Loucy (cell line): ENCODE data around the gene EXOC8.
"Not testable (repeated sequence)": the region's sequence is repeated elsewhere in the genome, so short reads cannot be mapped to it uniquely, and the experiment has no call there.

Experiments
- H2AFZ ChIP-seq: fragments of 200-600 bp; sonication (generic); 2 replicates; pipeline ENCODE4 v1.6.0; 2016; ENCODE audit warnings: antibody characterized with exemption, mild to moderate bottlenecking, low read length, moderate library complexity
- H3F3A ChIP-seq: fragments of 200-600 bp; 2 replicates; pipeline ENCODE4 v1.6.0; 2016; ENCODE audit warnings: antibody characterized with exemption, low read depth, mild to moderate bottlenecking
- H3K27me3 ChIP-seq: fragments of 200-600 bp; sonication (generic); 2 replicates; pipeline ENCODE4 v1.6.1; 2014; ENCODE audit warnings: low read length, mild to moderate bottlenecking; ENCODE audit not compliant: insufficient read depth, poor library complexity, severe bottlenecking
- H3K36me3 ChIP-seq: fragments of 200-600 bp; sonication (generic); 2 replicates; pipeline ENCODE4 v1.6.1; 2016; ENCODE audit warnings: low read length; ENCODE audit not compliant: insufficient read depth
- H3K4me1 ChIP-seq: fragments of 200-600 bp; sonication (generic); 2 replicates; pipeline ENCODE4 v1.5.1; 2014; ENCODE audit warnings: low read length, mild to moderate bottlenecking; ENCODE audit not compliant: insufficient read depth, poor library complexity, severe bottlenecking
- H3K4me2 ChIP-seq: fragments of 200-600 bp; sonication (generic); 2 replicates; pipeline ENCODE4 v1.6.0; 2014; ENCODE audit warnings: antibody characterized with exemption, low read length, low read depth, mild to moderate bottlenecking; ENCODE audit not compliant: poor library complexity, severe bottlenecking
- H3K4me3 ChIP-seq: fragments of 200-600 bp; sonication (generic); 2 replicates; pipeline ENCODE4 v1.5.1; 2014; ENCODE audit warnings: low read length, mild to moderate bottlenecking, mixed read lengths; ENCODE audit not compliant: poor library complexity, severe bottlenecking
- H3K79me2 ChIP-seq: fragments of 200-600 bp; sonication (generic); 2 replicates; pipeline ENCODE4 v1.6.1; 2014; ENCODE audit warnings: low read length; ENCODE audit not compliant: insufficient read depth
- H3K9ac ChIP-seq: fragments of 200-600 bp; sonication (generic); 2 replicates; pipeline ENCODE4 v1.6.0; 2014; ENCODE audit warnings: mild to moderate bottlenecking, low read depth, low read length, moderate library complexity; ENCODE audit not compliant: poor library complexity, severe bottlenecking
- H3K9me2 ChIP-seq: fragments of 200-600 bp; sonication (generic); replicated peaks from 2 replicates; pipeline ENCODE4 v1.6.1; 2016; ENCODE audit warnings: low read depth, low read length, mixed read lengths
- H3K9me3 ChIP-seq: fragments of 200-600 bp; sonication (generic); 2 replicates; pipeline ENCODE4 v1.6.1; 2014; ENCODE audit warnings: mild to moderate bottlenecking, antibody characterized with exemption, low read length, low read depth; ENCODE audit not compliant: insufficient read depth
- H4K20me1 ChIP-seq: fragments of 200-600 bp; sonication (generic); 2 replicates; pipeline ENCODE4 v1.6.0; 2014; ENCODE audit warnings: antibody characterized with exemption, low read length, mild to moderate bottlenecking; ENCODE audit not compliant: insufficient read depth, poor library complexity, severe bottlenecking
- CTCF ChIP-seq: fragments of 200-600 bp; sonication (generic); conservative IDR thresholded peaks from 2 replicates; pipeline ENCODE4 v1.5.1; 2014; ENCODE audit warnings: mild to moderate bottlenecking, antibody characterized with exemption, low read length
- EZH2phosphoT487 ChIP-seq: fragments of 200-600 bp; IDR thresholded peaks from 2 replicates; pipeline ENCODE4 v1.6.1; 2018; ENCODE audit warnings: antibody characterized with exemption, mild to moderate bottlenecking, moderate library complexity, borderline replicate concordance

Gene EXOC8

GRCh38 chr1:231351816-231352215 is 14.2 kb upstream of the EXOC8 start:
- Histone ChIP-seq H2AFZ (no peak overlapping the region), H3K9me2 (no peaks in the 10 kb centered on the region), H3K4me3 (no peak overlapping the region), H3K27me3 (no peaks in the 10 kb centered on the region), H3K36me3 (peaks cover 60% of the 10 kb centered on the region), H3K4me2 (no peak overlapping the region), H3K79me2 (peaks cover 4% of the 10 kb centered on the region; the same call in 1 of the 2 replicates), H3K9me3 (no peaks in the 10 kb centered on the region), H4K20me1 (no peaks in the 10 kb centered on the region), H3K9ac (no peak overlapping the region), H3K4me1 (no peaks in the 10 kb centered on the region), H3F3A (no peaks in the 10 kb centered on the region)
- TF ChIP-seq CTCF: no peak

GRCh38 chr1:231348856-231349255 is 11.2 kb upstream of the EXOC8 start:
- not testable (repeated sequence) for H3K4me1 ChIP-seq, H2AFZ ChIP-seq, H3K4me2 ChIP-seq, H3K4me3 ChIP-seq, H3F3A ChIP-seq, H3K9me3 ChIP-seq, H3K27me3 ChIP-seq, H3K9ac ChIP-seq, H4K20me1 ChIP-seq, H3K9me2 ChIP-seq, H3K79me2 ChIP-seq
- H3K36me3 ChIP-seq: peaks cover 65% of the 10 kb centered on the region

- Histone ChIP-seq H3K9ac (no peak overlapping the region), H4K20me1 (no peaks in the 10 kb centered on the region), H3K9me2 (no peaks in the 10 kb centered on the region), H2AFZ (no peak overlapping the region), H3K27me3 (no peaks in the 10 kb centered on the region), H3K9me3 (no peaks in the 10 kb centered on the region), H3K4me3 (no peak overlapping the region), H3K4me2 (no peak overlapping the region), H3K79me2 (peaks cover 13% of the 10 kb centered on the region; the same call in 1 of the 2 replicates), H3K36me3 (peaks cover 64% of the 10 kb centered on the region), H3F3A (no peaks in the 10 kb centered on the region), H3K4me1 (peaks cover 3% of the 10 kb centered on the region)
- no peak for TF ChIP-seq EZH2phosphoT487
- no peak for TF ChIP-seq CTCF
Observed at GRCh38 chr1:231348442-231348841, 10.8 kb upstream of the EXOC8 start.

- no peaks in the 10 kb centered on the region for H3F3A ChIP-seq
- H3K4me1 ChIP-seq: peaks cover 4% of the 10 kb centered on the region
- H3K27me3 ChIP-seq: no peaks in the 10 kb centered on the region
- no peaks in the 10 kb centered on the region for H3K9me3 ChIP-seq
- no peak overlapping the region for H3K9ac ChIP-seq
- no peaks in the 10 kb centered on the region for H3K9me2 ChIP-seq
- no peaks in the 10 kb centered on the region for H4K20me1 ChIP-seq
- H3K36me3 ChIP-seq: peaks cover 59% of the 10 kb centered on the region
- no peak overlapping the region for H3K4me3 ChIP-seq
- H2AFZ ChIP-seq: no peak overlapping the region
- peaks cover 14% of the 10 kb centered on the region; the same call in 1 of the 2 replicates for H3K79me2 ChIP-seq
- no peak overlapping the region for H3K4me2 ChIP-seq
- TF ChIP-seq CTCF (no peak), EZH2phosphoT487 (no peak)
Observed at GRCh38 chr1:231347961-231348360, 10.3 kb upstream of the EXOC8 start.
